SH-SY5Y (cell line): ENCODE measurements around the gene CREBBP.

Experiments
- GATA2 ChIP-seq: IDR thresholded peaks from 2 replicates; pipeline ENCODE4 v1.6.1; 2011; ENCODE audit warnings: mild to moderate bottlenecking, low read depth, low read length
- GATA3 ChIP-seq: IDR thresholded peaks from 2 replicates; pipeline ENCODE4 v1.6.1; 2011; ENCODE audit warnings: low read depth, mild to moderate bottlenecking, low read length, moderate library complexity

DNA sequence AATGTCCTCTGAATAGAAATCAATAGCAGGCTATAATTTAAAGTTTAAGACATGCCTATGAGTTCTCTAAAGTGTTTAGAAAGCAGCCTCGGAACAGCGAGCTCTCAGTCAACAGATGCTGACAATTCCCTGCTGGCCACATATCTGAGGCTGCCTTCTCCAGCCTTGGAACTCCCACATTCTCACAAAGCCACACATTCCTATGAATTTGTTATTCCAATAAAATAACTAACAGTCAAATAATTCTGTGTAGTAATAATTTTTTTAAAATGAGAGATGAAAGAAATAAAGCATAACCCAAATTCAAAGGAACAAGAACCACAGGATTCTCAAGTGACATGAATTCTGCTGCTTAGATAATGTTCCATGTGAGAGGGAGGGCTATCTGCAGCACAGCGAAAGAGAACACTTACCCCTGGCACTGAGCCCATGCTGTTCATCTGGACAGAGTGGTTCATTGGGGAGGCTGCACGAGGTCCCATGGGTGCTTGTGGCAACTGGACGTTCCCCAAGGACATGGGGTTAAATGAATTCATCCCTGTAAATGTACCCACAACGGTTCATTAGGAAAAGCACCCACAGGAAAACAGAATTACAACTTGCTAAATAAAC lies 106.3 kb downstream of the CREBBP start:
- no peak for TF ChIP-seq GATA3
- TF ChIP-seq GATA2: no peak
